ENCODE measurements around the gene GPR171. TPM values are rescaled to one million over a fixed set of nuclear protein-coding genes. Genes with fewer than 3 reads are reported as not detected.
A peak's percentile ranks its signal among the peaks of the same experiment; 100 is the strongest.
"Not testable (repeated sequence)": the region's sequence is repeated elsewhere in the genome, so short reads cannot be mapped to it uniquely, and the experiment has no call there.

Gene GPR171
- total RNA-seq, 1 donor from 2014 or later = not detected

- Mint-ChIP-seq H3K36me3 (ENCODE audit: unreplicated experiment) (no peaks in the 10 kb centered on the region), H3K4me3 (ENCODE audit: unreplicated experiment) (no peak overlapping the region), H3K9me3 (ENCODE audit: unreplicated experiment) (no peaks in the 10 kb centered on the region), H3K27me3 (ENCODE audit: unreplicated experiment) (no peaks in the 10 kb centered on the region), H3K27ac (ENCODE audit: unreplicated experiment) (no peak overlapping the region), H3K4me1 (ENCODE audit: low read depth, unreplicated experiment) (no peaks in the 10 kb centered on the region)
- TF ChIP-seq CTCF (IDR thresholded peaks at IDR 0.05; ENCODE audit: partially characterized antibody, unreplicated experiment) = no peak
- DNase-seq = no peak
Observed at GRCh38 chr3:151174351-151174750, 28.7 kb downstream of the GPR171 start.

GRCh38 chr3:151171145-151171757 lies 31.8 kb downstream of the GPR171 start:
- TF ChIP-seq CTCF (IDR thresholded peaks at IDR 0.05; ENCODE audit: partially characterized antibody, unreplicated experiment) = no peak
- H3K27ac Mint-ChIP-seq (ENCODE audit: unreplicated experiment) = no peak overlapping the region
- H3K36me3 Mint-ChIP-seq (ENCODE audit: unreplicated experiment) = no peaks in the 10 kb centered on the region
- H3K4me3 Mint-ChIP-seq (ENCODE audit: unreplicated experiment) = no peak overlapping the region
- H3K9me3 Mint-ChIP-seq (ENCODE audit: unreplicated experiment) = no peaks in the 10 kb centered on the region
- H3K27me3 Mint-ChIP-seq (ENCODE audit: unreplicated experiment) = no peaks in the 10 kb centered on the region
- DNase-seq = no peak
- no peaks in the 10 kb centered on the region for H3K4me1 Mint-ChIP-seq (ENCODE audit: low read depth, unreplicated experiment)

- H3K4me3 Mint-ChIP-seq (ENCODE audit: unreplicated experiment); H3K4me1 Mint-ChIP-seq (ENCODE audit: low read depth, unreplicated experiment); H3K27me3 Mint-ChIP-seq (ENCODE audit: unreplicated experiment); DNase-seq; H3K36me3 Mint-ChIP-seq (ENCODE audit: unreplicated experiment); H3K9me3 Mint-ChIP-seq (ENCODE audit: unreplicated experiment); H3K27ac Mint-ChIP-seq (ENCODE audit: unreplicated experiment): not testable (repeated sequence)
Observed at GRCh38 chr3:151169948-151170679, 32.9 kb downstream of the GPR171 start.

- H3K4me1 Mint-ChIP-seq (ENCODE audit: low read depth, unreplicated experiment) = no peaks in the 10 kb centered on the region
- no peaks in the 10 kb centered on the region for H3K27me3 Mint-ChIP-seq (ENCODE audit: unreplicated experiment)
- H3K4me3 Mint-ChIP-seq (ENCODE audit: unreplicated experiment) = no peak overlapping the region
- H3K9me3 Mint-ChIP-seq (ENCODE audit: unreplicated experiment) = no peaks in the 10 kb centered on the region
- H3K36me3 Mint-ChIP-seq (ENCODE audit: unreplicated experiment) = no peaks in the 10 kb centered on the region
- H3K27ac Mint-ChIP-seq (ENCODE audit: unreplicated experiment) = no peak overlapping the region
- DNase-seq = no peak
- TF ChIP-seq CTCF (IDR thresholded peaks at IDR 0.05; ENCODE audit: partially characterized antibody, unreplicated experiment) = no peak
Observed at GRCh38 chr3:151169262-151169947, 33.6 kb downstream of the GPR171 start.

GRCh38 chr3:151168269-151169094 lies 34.5 kb downstream of the GPR171 start:
- no peaks in the 10 kb centered on the region for H3K27me3 Mint-ChIP-seq (ENCODE audit: unreplicated experiment)
- peak; percentile 63 for TF ChIP-seq CTCF (IDR thresholded peaks at IDR 0.05; ENCODE audit: partially characterized antibody, unreplicated experiment)

More at GRCh38 chr3:151168269-151169094, 34.5 kb downstream of the GPR171 start:
- no peaks in the 10 kb centered on the region for H3K36me3 Mint-ChIP-seq (ENCODE audit: unreplicated experiment)
- no peak overlapping the region for H3K27ac Mint-ChIP-seq (ENCODE audit: unreplicated experiment)
- no peak overlapping the region for H3K4me3 Mint-ChIP-seq (ENCODE audit: unreplicated experiment)
- no peaks in the 10 kb centered on the region for H3K4me1 Mint-ChIP-seq (ENCODE audit: low read depth, unreplicated experiment)
- no peaks in the 10 kb centered on the region for H3K9me3 Mint-ChIP-seq (ENCODE audit: unreplicated experiment)
- DNase-seq = peak; percentile 86
